Fibroblast of skin of back (primary cell): ENCODE measurements around the gene EEIG1.

Source experiments
- DNase-seq: peaks from one replicate; pipeline ENCODE4 v3.0.0-alpha.2; 2013

EEIG1 gene

DNA sequence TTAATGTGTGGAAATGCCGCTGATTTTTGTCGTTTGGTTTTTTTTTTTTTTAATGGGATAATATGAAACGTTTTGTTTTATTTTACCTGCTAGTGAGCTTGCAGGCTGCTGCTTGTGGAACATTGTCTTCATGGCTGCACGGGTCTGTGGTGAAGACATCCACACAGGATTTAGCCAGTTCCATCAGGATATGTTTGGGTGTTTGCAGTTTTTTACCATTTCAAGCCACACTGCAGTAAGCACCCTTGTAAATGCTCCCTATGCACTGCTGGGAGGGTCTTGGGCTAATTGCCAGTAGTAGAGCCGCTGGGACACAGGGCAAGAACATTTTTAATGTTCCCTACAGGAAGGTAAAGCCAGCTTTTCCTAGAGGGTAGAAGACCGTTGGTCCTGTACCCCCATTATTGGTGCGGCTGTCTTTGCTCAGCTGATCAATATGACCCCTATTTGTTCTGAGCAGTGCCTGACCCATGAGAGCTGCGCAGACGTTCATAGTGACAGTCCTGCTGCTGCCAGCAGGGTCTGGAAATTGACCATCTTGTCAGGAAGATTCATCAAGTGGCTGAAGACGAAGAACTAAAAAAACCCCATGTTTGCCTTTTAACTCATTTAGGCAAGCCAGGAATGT is 20.5 kb upstream of the EEIG1 start:
- no peak for DNase-seq

DNA sequence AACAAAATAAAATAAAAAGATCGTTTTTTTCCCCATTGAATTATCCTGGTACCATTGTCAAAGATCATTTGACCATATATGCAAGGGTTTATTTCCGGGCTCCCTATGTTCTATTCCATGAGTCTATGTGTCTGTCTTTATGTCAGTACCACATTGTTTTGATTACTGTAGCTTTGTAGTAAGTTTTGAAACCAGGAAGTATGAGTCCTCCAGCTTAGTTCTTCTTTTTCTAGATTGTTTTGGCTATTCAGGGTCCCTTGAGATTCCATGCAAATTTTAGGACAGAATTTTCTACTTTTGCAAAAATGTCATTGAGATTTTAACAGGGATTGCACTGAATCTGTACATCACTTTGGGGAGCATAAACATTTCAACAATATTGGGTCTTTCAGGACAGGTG is 18.7 kb upstream of the EEIG1 start:
- no peak for DNase-seq

DNA sequence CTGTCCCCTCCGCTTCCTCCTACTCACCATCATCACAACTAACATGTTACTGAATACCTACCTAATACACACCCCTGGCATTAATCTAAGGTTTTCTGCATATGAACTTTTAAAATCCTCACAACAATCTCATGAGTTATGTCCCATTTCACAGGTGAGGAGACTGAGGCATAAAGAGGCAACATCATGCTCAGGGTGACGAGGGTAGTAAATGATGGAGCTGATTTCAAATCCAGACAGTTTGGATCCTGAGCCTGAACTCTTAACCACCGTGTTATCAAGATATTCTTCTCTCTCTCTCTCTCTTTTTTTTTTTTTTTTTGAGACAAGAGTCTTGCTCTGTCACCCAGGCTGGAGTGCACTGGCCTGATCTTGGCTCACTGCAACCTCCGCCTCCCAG is 12.9 kb upstream of the EEIG1 start:
- DNase-seq, result no peak

DNA sequence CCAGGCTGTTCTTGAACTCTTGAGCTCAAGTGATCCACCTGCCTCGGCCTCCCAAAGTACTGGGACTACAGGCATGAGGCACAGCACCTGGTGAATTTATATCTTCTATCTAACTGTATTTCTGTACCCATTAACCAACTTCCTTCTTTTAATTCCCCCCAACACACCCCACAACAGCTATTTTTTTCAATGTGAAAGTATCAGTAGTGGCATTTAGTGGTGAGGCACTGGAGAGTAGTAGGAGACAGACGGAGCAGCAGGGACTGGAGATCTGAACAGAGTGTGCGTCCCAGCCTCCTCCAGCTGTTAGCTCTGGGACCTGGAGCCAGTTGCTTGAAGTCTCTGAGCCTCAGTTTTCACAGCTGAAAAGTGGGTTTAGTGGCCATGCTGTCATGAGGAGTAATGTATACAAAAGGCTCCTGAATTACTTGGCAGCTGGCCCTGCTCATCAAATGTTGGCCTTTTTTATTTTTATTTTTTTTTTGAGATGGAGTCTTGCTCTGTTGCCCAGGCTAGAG is 11.0 kb upstream of the EEIG1 start:
- no peak for DNase-seq

DNA sequence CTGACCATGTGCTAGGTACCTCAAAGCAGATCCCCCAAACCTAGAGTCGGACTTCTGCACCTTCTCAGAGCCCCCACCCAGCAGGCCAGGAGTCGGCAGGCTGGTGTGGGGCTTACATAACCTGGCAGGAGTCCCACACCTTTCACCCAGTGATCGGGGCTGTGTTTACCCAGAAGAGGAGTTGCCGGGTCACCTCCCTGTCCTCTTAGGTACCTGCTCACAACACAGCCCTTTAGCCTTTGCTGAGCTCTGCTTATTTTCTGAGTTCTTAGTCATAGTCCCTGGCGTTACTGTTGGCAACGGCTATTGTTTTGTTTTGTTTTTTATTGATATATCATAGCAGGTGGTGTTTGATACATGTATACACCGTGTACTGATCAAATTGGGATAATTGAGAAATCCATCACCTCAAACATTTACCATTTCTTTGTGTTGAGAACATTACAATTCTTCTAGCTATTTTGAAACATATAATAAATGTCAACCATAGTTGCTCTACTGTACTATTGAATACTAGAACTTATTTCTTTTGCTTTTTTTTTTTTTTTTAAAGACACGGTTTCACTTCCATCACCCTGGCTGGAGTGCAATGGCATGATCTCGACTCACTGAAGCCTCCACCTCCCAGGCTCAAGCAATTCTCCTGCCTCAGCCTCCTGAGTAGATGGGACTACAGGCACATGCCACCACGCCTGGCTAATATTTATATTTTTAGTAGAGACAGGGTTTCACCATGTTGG is 10.4 kb upstream of the EEIG1 start:
- no peak for DNase-seq

DNA sequence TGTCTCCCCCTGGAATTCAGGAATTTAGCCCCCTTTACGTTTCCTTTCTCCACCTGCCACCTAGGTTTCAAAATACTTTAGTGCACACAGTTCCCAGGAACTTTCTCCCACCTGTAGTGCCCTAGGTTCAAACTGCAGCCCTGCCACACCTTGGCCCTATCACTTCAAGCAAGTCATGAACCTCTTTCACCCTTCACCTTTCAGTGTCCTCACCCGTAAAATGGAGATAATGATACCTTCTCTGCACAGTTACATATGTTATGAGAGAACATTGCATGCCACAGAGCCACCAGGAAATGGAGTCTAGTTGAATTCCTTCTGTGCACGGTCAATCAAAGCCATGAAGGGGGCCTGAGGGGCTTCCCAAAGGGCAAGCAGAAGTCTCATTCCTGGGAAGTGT is 9.8 kb upstream of the EEIG1 start:
- no peak for DNase-seq

DNA sequence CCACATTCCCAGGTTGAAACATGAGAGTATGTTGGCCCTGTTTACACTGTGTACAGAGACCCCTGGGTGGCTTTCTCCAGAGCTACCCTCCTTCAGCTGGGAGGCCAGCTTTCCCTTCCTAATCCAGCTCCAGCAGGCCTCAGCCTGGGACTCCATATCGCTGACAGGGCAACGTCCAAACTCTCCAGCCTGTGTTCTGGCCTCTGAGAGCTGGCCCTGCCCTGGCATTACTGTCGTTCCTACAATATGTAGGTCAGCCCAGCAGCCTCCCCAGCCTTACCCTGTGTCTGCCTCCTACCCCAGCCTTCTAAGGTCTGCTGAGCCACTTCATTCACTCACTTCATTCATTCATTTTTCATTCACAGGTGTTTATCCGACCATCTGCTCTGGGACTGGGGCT is 8.3 kb upstream of the EEIG1 start:
- no peak for DNase-seq

DNA sequence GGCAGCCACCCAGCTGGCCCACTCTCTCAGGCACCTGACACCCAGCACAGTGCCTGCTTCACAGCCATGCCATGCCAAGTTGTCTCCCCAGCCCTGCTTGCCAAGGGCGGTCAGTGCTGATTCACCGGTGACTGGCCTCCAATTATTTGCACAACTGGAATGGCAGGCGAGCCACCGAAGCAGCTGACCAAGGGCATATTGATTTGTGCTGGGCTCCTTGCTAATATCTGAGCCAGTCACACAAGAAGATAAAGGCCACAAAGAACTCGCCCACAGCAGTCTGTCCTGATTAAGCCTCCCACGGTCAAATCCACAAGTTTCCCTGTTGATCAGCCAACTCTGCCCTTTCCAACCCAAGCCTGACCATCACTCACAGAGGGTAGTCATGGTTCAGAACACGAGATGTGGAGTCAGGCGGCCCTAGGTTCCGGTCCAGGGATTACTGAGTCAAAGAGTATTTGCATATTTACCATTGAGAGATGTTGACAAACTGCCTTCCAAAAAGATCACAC is 6.4 kb upstream of the EEIG1 start:
- no peak for DNase-seq

DNA sequence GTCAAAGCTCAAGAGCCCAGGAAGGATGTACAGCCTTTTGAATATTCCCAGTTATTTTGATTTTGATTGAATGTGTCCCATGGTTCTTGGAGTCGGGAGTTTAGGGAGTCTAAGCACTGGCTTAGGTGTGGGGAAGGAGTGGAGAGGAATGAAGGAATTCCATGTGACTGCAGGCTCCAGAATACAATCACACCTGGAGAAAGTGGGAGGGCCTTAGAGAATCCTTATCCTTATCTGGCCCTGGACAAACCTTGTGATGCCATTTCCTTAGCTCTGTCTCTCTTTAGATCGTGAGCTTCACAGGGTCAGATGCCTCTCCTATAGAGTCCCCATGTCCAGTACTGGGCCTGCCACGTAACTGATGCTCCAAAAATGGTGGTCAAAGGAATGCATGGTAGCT is 4.2 kb upstream of the EEIG1 start:
- DNase-seq, result no peak

DNA sequence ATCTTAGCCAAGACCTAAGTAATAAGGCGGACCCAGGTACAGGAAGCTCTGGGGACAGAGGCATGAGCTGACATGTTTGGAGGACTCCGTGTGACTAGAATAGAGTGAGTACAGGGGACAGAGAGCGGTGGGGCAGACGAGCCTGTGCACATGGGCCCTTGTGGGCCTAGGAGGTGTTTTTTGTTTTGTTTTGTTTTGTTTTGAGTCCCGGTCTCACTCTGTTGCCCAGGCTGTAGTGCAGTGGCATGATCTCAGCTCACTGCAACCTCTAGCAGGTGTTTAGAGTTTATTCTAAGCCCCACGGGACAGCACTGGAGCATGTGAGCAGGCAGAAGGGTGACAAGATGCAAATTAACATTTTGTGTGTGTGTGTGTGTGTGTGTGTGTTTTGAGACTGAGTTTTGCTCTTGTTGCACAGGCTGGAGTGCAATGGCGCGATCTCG is 3.1 kb upstream of the EEIG1 start:
- DNase-seq, result no peak

DNA sequence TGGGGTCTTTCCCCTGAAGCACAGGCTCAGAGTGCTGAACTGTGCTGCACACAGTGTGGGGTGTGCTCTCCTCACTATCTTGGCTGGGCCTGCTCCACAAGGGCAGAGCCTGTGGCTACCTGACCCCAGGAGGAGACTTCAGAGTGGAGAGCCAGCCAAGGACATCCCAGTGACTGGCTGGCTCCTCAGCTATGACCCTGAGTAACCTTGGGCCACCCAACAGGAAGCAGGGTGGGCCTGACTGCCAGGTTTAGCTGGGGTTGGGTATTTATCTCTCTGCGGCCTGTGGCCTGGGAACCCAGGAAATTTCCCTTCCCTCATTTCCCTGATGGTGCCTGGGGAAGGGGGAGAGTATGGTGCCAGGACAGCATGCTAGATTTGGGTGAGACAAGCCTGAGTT is 2.1 kb upstream of the EEIG1 start:
- no peak for DNase-seq

DNA sequence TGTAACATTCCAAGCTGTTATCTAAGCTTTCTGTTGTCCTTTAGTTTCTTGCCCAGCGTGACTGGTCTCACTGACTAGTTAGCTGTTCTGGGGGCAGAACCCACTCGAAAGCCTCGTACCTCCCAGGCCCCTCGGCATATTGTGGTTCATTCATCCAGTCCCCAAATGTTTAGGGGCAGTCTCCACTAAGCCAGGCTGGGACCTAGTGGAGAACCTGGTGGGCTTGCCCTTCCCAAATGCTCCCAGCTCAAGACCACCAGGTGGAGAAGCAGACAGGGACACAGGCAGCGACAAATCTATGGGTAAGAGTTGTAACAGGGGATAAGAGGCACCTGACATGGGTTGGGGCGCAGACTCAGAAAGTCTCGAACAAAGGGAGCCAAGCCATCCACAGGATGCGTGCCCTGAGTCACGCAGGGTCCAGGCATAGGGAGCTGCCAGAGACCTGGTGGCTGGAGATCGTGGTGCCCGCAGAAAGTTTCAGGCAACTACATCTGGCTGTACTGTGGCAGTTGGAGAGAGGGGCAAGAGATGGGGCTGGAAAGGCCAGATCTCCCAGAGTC is 851 bp upstream of the EEIG1 start:
- no peak for DNase-seq

DNA sequence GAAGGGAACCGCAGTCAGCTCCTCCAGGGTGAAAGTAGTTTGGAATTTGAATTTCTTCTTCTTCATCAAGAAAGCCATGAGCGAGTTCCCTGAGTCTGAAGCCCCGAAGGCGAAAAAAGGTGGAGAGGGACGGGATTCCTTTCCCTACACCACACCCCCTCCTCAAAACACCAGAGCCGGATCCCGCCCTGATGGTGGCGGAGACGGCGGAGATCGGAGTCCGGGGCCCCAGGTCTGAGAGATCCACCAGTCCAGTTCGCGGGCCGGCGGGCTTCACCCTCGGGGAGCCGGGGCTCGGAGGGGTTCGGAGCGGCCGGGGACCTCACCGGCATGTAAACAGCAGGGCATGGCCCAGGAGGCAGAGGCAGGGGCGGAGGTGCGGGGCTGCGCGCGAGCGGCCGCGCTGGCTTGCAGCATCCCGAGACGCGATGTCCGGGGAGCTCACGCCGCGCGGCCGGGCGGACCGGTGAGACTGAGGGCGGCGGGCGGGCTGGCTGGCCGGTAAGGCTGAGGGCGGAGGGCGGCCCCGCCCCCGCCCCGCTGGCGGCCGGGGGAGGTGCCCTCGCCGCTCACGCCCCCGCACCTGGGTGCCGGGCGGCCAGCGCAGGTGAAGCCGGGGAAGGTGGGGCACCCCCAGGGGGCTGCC is 606 bp downstream of the EEIG1 start:
- no peak for DNase-seq

DNA sequence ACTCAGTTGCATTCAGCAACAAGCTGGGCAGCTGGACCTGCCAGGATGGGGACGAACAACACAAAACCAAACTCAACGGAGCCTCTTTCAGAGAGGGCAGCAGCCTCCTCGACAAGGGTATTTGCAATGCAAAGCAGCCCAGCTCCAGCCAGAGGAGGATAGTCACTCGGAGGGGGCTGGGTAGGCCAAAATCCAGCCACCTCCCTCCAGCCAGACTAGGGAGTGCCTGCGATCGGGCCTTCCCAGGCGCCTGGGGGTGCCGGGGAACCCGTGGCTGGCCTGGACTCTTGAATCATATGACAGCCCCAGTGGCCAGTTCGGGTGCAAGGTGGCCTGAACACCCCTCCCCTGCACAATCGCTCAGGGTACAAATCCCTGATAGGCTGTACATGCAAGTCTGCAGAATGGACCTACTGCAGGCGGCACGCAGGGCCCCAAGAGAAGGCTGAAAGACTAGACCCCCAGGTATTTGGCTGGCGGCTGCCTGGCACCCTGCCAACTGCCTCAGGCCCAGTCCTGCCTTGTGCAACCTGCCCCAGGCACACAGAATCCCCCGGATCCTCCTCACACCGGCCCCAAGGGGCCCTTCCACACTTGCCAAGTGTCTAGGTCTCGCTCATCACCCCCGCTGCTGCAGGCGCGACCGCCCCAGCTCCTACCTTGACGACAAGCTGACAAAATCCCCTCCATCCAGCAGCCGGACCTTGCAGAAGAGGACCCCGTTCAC is 1.3 kb downstream of the EEIG1 start:
- peak; percentile 44 for DNase-seq

DNA sequence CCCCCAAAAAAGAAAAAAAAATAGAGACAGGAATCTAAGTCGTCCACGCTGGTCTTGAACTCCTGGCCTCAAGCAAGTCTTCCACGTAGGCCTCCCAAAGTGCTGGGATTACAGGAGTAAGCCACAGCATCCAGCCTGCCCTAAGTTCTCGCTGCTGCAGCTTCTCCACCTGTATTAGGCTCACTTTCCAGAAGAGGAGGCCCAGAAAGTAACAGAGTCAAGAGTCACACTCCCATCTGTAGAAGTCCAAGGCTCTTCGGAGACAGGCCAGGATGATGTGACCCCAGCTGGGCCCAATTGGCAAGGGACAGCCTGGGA is 1.8 kb downstream of the EEIG1 start:
- DNase-seq, result no peak

DNA sequence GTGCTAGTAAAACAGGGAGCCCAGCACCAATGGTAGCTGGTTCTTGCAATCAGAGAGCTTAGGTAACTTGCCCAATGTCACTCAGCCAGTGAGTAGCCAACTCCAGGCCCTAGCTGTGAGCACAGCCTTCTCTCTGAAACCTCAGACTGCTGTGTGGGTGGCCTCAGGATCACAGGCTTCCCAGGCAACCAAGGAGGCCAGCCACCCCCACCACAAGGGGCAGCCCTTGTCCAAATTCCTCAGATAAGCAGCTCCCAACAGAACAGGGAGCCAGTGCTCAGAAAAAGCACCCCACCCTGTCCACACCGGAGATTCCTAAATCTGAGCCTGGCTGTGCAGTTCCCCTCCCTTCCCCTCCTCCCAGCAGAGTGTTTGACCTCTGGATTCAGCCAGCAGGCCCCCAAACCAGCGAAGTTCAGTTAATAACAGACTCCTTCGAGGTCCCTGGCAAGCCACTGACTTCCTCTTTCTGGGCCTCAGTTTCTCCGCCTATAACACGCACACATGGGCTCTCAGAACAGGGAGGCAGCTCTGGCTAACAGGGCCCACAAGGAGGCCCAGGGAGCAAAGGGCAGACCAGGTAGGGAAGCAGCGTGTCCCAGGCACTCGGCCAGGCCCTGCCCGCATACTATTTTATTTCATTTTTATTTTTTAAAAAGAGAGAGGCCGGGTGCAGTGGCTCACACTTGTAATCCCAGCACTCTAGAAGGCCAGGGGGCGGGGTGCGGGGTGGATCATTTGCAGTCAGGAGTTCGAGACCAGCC is 2.7 kb downstream of the EEIG1 start:
- peak; percentile 84 for DNase-seq

DNA sequence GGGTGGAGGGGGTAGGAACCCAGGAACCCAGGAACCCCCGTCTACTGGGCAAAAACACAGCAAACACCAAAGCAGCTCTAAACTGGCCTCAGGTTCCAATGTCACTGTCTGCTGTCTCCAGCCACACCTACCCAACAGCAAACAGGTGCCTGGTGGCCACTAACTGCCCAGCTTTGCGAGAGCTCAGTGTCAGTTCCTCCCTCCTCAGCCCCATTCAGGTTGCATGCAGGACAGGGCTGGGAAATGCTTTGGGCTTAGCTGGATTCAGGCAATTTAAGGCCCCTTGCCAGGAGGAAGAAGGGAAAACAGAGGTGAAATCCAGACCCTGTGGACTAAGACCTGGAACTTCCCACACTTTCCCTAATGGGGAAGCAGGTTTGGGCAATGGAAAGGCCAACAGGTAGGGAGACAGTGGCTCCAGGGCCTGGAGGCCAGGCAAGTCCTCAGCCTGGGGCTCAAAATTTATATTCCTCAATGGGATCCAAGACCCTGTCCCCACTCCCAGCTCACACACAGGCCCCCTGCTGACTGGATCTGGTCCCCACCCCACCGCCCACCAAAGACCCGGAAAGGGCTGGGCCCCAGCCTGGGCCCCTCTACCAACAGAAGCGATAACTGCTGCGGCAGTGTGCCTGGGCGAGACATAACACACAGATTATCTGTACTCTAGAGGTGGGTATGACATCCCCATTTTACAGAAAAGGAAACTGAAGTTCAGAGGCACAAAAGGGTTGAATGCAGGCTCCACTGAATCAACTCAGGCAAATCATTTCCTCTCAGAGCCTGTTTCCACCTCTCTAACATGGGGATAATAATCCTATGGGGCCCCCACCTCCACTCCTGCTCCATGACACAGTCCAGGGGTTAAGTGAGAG is 3.5 kb downstream of the EEIG1 start:
- no peak for DNase-seq

DNA sequence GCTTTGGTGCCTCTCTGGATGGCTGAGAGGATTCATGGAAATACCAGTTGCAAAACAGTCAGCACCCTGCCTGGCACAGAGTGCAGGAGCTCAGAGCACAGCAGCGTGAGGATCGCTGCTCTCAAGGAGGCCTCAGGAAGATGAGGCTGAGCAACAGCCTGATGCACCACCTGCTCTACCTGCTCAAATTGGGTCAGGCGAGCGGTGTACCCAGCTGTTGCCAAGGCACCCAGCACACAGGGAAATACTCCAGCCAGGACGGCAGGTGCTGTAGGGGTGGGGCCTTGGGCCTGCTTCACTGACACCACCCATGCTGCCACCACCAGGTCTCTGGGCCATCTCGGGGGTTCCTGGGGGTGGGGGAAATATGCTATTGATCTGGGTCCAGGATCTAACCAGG is 4.3 kb downstream of the EEIG1 start:
- no peak for DNase-seq

DNA sequence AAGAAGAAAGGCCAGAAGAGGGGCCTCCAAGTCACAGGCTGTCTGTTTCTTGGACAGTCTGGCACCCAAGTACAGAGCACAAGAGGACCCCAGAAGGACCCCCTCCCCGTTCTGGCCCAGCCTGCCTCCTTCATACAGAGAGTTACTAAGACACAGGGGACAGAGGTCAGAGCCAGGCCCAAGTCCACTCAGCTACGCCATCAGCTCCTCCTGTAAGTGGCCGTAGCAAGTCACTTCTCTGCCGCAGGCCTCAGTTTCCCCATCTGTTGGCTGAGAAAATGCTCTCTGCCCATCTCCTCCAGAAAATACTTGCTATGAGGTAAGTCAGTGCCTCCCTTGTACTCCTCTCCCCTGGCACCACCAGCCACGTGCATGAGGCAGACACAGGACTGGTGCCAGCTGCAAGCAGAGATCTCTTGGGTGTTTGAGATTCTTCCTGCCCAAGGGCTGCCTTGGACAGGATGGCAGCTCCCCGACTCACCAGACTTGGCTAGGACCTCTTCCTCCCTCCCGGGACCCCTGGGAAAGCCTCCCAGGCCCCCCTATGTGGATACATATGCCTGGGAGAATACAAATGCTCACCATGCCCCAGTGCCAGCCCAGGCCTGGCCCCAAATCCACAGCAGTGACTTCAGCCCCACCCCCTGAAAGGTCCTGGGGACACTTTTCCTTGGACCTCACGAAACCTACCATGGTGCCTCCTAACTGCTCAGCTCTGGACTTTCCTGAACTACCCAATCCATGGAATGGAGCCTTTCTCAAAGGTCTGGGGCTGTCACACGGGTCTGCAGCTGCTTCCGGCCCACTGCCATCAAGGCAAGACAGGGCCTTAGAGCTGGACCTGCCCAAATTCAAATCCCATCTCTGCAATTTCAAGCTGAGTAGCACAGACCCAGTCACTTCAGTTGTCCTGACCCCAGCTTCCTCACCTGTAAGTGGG is 5.1 kb downstream of the EEIG1 start:
- peak; percentile 23 for DNase-seq

DNA sequence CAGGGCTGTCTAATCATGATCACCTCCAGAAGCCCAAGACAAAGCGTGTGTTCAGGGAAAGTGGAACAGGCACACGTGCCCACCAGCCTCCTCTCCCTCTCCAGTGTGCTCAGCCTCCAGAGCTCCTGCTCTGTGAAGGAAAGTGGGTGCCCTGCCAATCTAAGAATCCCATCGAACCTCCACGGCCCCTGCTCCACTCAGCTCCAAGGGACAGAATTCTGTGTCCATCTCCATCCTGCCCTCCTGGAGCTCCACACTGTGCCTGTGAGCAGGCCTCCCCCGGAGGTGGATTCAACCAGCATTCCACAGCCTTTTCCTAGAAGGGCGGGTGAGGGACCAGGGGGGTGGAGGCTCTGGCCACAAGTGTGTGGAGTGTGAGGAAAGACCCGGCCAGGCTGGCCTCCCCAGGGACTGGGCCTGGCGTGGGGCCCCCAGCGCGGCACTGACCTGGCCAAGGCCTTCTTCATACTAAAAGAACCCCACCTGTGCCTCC is 6.0 kb downstream of the EEIG1 start:
- peak; percentile 40 for DNase-seq
